Cardiac fibroblast (primary cell): Measurements from ENCODE around the gene KIF21B.

Source experiments
- DNase-seq, 2 donors: peaks; one replicate each; pipeline versions ENCODE4 v3.0.0 to v3.0.0-alpha.2; 2010; ENCODE audit warnings: low read depth in 2 of 2
- H3K4me3 ChIP-seq, 2 donors: replicated peaks in 1 of 2; 1 replicate in 1 of 2; 2 replicates in 1 of 2; pipeline ENCODE4 v1.5.1; 2011; ENCODE audit warnings: low read depth in 2 of 2, low read length in 2 of 2, mild to moderate bottlenecking in 2 of 2, moderate library complexity in 1 of 2
- CTCF ChIP-seq: IDR thresholded peaks from one replicate; pipeline ENCODE4 v1.5.1; 2011; ENCODE audit warnings: low read depth, mild to moderate bottlenecking, low read length, inconsistent platforms

Gene KIF21B

GRCh38 chr1:200970771-200971427 is 52.6 kb downstream of the KIF21B start:
- no peak overlapping the region for H3K4me3 ChIP-seq
- no peak for DNase-seq
- no peak for TF ChIP-seq CTCF

- no peak for DNase-seq
- no peak overlapping the region for H3K4me3 ChIP-seq
- no peak for TF ChIP-seq CTCF
These were observed 53.6 kb downstream of the KIF21B start for GRCh38 chr1:200969726-200970561.

GRCh38 chr1:200968469-200969410 is 54.8 kb downstream of the KIF21B start:
- no peak for DNase-seq
- TF ChIP-seq CTCF = no peak

GRCh38 chr1:200967693-200968468 is 55.6 kb downstream of the KIF21B start:
- no peak for DNase-seq
- H3K4me3 ChIP-seq = no peak overlapping the region
- no peak for TF ChIP-seq CTCF

More at GRCh38 chr1:200968469-200969410, 54.8 kb downstream of the KIF21B start:
- no peak overlapping the region for H3K4me3 ChIP-seq

GRCh38 chr1:200966934-200967333 is 56.6 kb downstream of the KIF21B start:
- DNase-seq = no peak
- TF ChIP-seq CTCF = no peak
- no peak overlapping the region for H3K4me3 ChIP-seq
